SK-N-MC (cell line): ENCODE measurements around the gene RNU7-1.

ENCODE experiments used
- DNase-seq: peaks from one replicate; pipeline ENCODE4 v3.0.0-alpha.2; 2011; ENCODE audit warnings: low read depth, low spot score
- H3K27ac ChIP-seq: fragments of 200-600 bp; sonication (generic); 2 replicates; pipeline ENCODE4 v1.5.1; 2016; ENCODE audit warnings: mixed run types
- H3K36me3 ChIP-seq: fragments of 200-600 bp; sonication (generic); 2 replicates; pipeline ENCODE4 v1.6.1; 2017; ENCODE audit warnings: antibody characterized with exemption, low read length, mixed read lengths; ENCODE audit not compliant: insufficient read depth
- H3K4me3 ChIP-seq: fragments of 200-600 bp; sonication (generic); 2 replicates; pipeline ENCODE4 v1.5.1; 2016
- H3K9ac ChIP-seq: fragments of 200-600 bp; sonication (generic); 2 replicates; pipeline ENCODE4 v1.8.0; 2017; ENCODE audit warnings: mixed run types, mixed read lengths; ENCODE audit not compliant: insufficient read length
- H3K9me3 ChIP-seq: fragments of 200-600 bp; sonication (generic); 2 replicates; pipeline ENCODE4 v1.6.1; 2017; ENCODE audit warnings: low read depth, mild to moderate bottlenecking, antibody characterized with exemption, low read length, moderate library complexity, mixed read lengths
- EZH2 ChIP-seq: fragments of 200-600 bp; sonication (generic); IDR thresholded peaks from one replicate; pipeline ENCODE4 v1.6.1; 2017; ENCODE audit warnings: antibody characterized with exemption
- FOXP2 ChIP-seq: optimal IDR thresholded peaks from 2 replicates; pipeline ENCODE3; 2011; ENCODE audit warnings: mild to moderate bottlenecking, moderate library complexity; ENCODE audit not compliant: insufficient read depth; ENCODE audit errors: extremely low read length, control extremely low read depth
- POLR2AphosphoS5 ChIP-seq: IDR thresholded peaks from 2 replicates; pipeline ENCODE4 v1.6.1; 2012; ENCODE audit warnings: mild to moderate bottlenecking, low read depth, low read length, borderline replicate concordance

The RNU7-1 gene

GRCh38 chr12:6916426-6917200, 27.0 kb upstream of the RNU7-1 start:
- H3K4me3 ChIP-seq, result no peak overlapping the region
- H3K36me3 ChIP-seq, result peaks cover 9% of the 10 kb centered on the region; the same call in 1 of the 2 replicates
- TF ChIP-seq POLR2AphosphoS5 (no peak), EZH2 (no peak), FOXP2 (no peak)
- H3K9ac ChIP-seq, result no peak overlapping the region
- no peak overlapping the region for H3K27ac ChIP-seq
- no peak for DNase-seq
- H3K9me3 ChIP-seq, result no peaks in the 10 kb centered on the region

DNA sequence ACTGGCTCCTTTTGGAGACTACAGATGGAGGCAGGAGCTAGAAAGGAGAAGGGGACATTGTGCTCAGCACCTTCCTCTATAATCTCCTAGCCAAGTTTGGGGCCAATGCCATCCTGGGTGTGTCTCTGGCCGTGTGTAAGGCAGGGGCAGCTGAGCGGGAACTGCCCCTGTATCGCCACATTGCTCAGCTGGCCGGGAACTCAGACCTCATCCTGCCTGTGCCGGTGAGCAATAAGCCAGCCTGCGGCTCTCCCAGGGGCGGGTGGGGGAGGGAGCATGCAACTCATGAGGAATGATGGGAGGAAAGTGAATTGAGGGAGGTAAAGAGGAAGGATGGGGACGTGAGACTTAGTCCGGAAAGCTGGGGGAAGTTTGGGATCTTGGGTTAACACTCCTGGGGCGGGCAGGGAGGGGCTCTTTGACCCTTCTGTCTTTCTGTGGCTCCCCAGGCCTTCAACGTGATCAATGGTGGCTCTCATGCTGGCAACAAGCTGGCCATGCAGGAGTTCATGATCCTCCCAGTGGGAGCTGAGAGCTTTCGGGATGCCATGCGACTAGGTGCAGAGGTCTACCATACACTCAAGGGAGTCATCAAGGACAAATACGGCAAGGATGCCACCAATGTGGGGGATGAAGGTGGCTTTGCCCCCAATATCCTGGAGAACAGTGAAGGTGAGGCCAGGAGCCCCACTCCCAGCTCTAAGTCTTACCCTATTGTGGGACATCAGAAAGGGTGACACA, 26.0 kb upstream of the RNU7-1 start:
- Histone ChIP-seq H3K4me3 (no peak overlapping the region), H3K27ac (no peak overlapping the region), H3K36me3 (peaks cover 9% of the 10 kb centered on the region; the same call in 1 of the 2 replicates), H3K9ac (no peak overlapping the region), H3K9me3 (no peaks in the 10 kb centered on the region)
- no peak for DNase-seq
- TF ChIP-seq POLR2AphosphoS5, result no peak
- no peak for TF ChIP-seq FOXP2

- TF ChIP-seq FOXP2, result no peak
- TF ChIP-seq EZH2, result no peak
- no peak for TF ChIP-seq POLR2AphosphoS5
- Histone ChIP-seq H3K36me3 (peaks cover 9% of the 10 kb centered on the region; the same call in 1 of the 2 replicates), H3K9me3 (no peaks in the 10 kb centered on the region), H3K4me3 (no peak overlapping the region), H3K9ac (no peak overlapping the region), H3K27ac (no peak overlapping the region)
- DNase-seq, result no peak
Observed at GRCh38 chr12:6919588-6919987, 24.0 kb upstream of the RNU7-1 start.

- no peaks in the 10 kb centered on the region for H3K9me3 ChIP-seq
- no peak overlapping the region for H3K27ac ChIP-seq
- no peak overlapping the region for H3K9ac ChIP-seq
- TF ChIP-seq FOXP2, result no peak
- no peak for TF ChIP-seq POLR2AphosphoS5
- TF ChIP-seq EZH2, result no peak
- H3K4me3 ChIP-seq, result no peak overlapping the region
- peaks cover 5% of the 10 kb centered on the region; the same call in 1 of the 2 replicates for H3K36me3 ChIP-seq
- DNase-seq, result no peak
Observed at GRCh38 chr12:6921539-6921938, 22.1 kb upstream of the RNU7-1 start.

DNA sequence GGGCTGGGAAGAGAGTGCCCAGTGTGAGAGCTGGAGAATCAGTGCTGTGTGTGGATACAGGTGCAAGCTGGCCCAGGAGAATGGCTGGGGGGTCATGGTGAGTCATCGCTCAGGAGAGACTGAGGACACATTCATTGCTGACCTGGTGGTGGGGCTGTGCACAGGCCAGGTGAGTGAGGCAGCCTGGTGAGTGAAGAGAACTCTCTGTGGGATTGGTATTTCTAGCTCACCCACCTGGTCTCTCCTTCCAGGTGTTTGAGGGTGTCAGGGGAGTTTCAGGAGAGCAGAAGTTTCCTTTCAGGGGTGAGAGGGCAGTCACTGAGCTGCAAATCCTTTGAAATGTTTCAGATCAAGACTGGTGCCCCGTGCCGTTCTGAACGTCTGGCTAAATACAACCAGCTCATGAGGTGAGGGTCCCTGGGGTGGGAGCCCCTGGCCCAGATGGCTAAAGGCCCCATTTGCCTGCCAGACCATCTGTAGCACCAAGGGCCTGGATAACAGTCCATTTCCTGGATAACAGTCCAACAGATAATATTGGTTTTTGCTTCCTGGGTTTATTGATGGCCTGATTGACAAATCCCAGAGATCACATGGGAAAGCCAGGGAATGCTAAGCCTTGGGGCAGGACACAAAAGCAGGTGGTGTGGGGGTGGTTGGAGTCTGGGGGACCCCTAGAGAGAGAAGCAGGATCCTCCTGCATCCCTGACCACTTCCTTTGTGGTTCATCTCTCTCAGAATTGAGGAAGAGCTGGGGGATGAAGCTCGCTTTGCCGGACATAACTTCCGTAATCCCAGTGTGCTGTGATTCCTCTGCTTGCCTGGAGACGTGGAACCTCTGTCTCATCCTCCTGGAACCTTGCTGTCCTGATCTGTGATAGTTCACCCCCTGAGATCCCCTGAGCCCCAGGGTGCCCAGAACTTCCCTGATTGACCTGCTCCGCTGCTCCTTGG, 21.3 kb upstream of the RNU7-1 start:
- H3K9me3 ChIP-seq, result no peaks in the 10 kb centered on the region
- H3K27ac ChIP-seq, result 0 out of 2 replicates have a peak overlapping the region, but pooled peaks have one; percentile 19
- H3K4me3 ChIP-seq, result no peak overlapping the region
- no peak overlapping the region for H3K9ac ChIP-seq
- TF ChIP-seq EZH2 (no peak), FOXP2 (no peak), POLR2AphosphoS5 (no peak)
- no peak for DNase-seq
- peaks cover 2% of the 10 kb centered on the region; the same call in 1 of the 2 replicates for H3K36me3 ChIP-seq

- 0 out of 2 replicates have a peak overlapping the region, but pooled peaks have one; percentile 19 for H3K27ac ChIP-seq
- no peak for DNase-seq
- H3K36me3 ChIP-seq, result no peaks in the 10 kb centered on the region; the same call in 1 of the 2 replicates
- TF ChIP-seq POLR2AphosphoS5, result no peak
- H3K9ac ChIP-seq, result no peak overlapping the region
- no peak overlapping the region for H3K4me3 ChIP-seq
- no peaks in the 10 kb centered on the region for H3K9me3 ChIP-seq
Observed at GRCh38 chr12:6923003-6923732, 20.4 kb upstream of the RNU7-1 start.

GRCh38 chr12:6923851-6924250, 19.8 kb upstream of the RNU7-1 start:
- Histone ChIP-seq H3K9me3 (no peaks in the 10 kb centered on the region), H3K4me3 (no peak overlapping the region), H3K36me3 (no peaks in the 10 kb centered on the region; the same call in 1 of the 2 replicates), H3K9ac (no peak overlapping the region), H3K27ac (no peak overlapping the region)
- no peak for DNase-seq
- TF ChIP-seq POLR2AphosphoS5 (no peak), EZH2 (no peak), FOXP2 (no peak)

GRCh38 chr12:6925239-6925539, 18.4 kb upstream of the RNU7-1 start:
- Histone ChIP-seq H3K9ac (peak overlapping the region; percentile 63), H3K9me3 (no peaks in the 10 kb centered on the region), H3K27ac (peak overlapping the region; percentile 98), H3K4me3 (peak overlapping the region; percentile 71), H3K36me3 (no peaks in the 10 kb centered on the region; the same call in 1 of the 2 replicates)
- TF ChIP-seq EZH2 (no peak), FOXP2 (no peak), POLR2AphosphoS5 (no peak; the same call in 1 of the 2 replicates)
- DNase-seq, result no peak
